Activated CD4-positive, CD25-positive, alpha-beta regulatory T cell (primary cell): ENCODE measurements around the gene ESPNL.

Experiments used
- DNase-seq, 4 experiments: peaks; one replicate each; lab custom pipeline; 2025; lab: John Stamatoyannopoulos, UW

The ESPNL gene

DNA sequence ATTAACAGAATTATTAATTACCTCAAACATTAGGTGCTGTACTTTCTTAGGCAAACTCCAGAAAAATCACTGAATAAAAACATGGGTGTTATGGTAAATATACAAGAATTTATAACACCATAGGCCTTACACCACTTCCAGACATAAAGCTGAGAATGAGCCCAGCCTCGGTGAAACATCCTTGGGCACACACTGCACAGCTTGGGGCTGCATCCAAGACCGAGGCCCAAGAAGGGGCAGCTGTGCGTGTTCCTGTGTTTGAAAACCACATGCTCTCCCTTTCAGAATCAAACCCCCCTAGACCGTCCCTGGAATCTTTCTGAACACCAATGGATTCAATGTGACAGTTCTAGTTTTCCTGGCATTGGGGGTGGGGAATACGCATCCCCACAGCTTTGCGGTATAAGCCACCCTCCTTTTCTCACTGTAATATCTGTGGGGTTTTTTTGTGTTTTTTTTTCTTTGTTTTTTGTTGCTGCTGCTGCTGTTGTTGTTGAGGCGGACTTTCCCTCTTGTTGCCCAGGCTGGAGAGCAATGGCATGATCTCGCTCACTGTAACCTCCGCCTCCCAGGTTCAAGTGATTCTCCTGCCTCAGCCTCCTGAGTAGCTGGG, 71.5 kb downstream of the ESPNL start:
- DNase-seq, result no peak

DNA sequence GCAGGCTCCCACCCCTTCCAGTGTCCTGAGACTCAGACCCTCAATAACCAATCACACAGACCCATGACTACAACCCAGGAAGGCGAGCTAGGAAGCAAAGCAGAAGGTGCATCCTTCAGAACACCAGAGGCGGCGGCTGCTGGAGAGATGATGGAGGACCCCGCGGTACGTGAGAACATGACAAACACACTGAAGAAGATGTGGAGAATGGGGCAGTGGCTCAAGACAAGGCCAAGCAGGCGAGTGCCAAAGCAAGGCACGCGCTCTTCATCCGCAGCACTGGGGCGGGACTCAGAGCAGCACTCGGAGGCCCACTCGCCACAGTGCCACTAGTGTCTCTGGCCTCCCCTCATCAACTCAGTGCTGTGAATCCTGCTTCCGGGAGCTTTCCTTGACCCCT, 72.3 kb downstream of the ESPNL start:
- DNase-seq, result no peak

DNA sequence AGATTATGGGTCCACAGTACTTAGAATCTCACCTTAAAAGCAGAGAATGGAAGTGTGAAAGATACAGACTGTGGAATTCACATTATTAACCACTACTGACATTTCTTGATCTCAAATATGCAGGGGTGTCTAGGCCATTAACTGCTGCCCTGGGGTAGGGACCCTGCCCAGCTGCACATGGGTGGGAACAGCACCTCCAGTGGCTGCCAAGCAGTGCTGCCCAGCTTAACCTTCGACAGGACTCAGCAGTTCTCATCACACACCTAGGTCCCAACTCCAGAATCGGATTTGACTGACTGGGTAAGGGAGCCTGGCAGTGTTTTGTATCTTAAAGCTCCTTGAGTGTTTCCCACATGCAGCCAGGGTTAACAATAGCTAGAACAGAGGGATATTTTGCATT, 73.6 kb downstream of the ESPNL start:
- DNase-seq, result no peak

DNA sequence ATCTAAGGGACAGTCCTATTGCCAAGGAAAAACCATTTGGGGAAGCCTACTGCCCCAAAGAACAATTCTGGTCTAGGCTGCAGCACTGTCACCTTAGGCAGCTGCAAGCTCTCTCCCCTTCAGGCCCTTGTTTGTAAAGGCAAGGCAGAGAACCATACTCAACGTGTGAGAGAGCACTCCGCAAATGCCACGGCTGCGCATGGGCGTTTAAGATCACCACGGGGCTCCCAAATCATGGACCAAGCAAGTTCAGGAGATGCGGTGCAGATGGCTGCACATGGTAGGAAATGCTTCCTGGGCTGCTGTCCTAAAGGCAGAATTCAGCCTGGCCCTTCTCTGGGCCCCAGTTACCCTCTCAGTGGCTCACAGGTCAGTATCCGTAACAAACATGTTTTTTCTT, 74.2 kb downstream of the ESPNL start:
- no peak for DNase-seq

DNA sequence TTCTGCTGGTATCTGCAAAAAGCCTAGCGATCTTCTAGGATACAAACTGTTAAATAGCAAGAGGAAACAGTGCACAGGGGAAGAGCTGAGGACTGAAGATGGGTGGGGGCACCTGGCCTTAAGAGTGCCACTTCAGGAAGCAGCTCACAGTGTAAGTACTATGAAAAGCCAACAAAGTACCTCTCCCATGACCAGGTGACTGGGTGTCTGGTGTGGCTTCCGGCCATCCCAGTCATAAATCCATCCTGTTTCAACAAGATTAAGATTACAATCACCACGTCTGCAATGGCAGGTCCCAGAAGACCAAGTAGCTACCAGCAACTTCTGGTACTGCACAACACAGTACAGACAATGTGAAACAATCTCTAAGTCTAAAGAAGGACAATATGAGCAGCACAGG, 74.6 kb downstream of the ESPNL start:
- DNase-seq, result no peak

DNA sequence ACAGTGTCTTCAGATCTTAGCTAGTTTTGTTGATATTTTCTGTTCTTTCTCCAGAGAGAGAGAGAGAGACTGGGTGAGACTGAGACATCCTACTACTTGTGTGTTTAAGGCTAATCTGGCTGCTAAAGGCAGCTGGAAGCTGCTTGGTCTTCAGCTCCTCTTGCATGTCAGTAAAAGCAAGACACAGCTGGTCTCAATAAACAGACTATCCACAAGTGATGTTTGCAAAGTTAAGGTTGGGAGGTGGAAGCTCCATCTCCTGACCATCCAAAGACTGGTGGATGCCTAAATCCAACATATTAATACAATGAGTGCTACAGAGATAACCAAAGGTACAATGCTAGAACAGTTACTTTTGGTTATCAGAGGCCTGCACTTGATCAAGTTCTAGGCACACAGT, 76.5 kb downstream of the ESPNL start:
- DNase-seq, result no peak

DNA sequence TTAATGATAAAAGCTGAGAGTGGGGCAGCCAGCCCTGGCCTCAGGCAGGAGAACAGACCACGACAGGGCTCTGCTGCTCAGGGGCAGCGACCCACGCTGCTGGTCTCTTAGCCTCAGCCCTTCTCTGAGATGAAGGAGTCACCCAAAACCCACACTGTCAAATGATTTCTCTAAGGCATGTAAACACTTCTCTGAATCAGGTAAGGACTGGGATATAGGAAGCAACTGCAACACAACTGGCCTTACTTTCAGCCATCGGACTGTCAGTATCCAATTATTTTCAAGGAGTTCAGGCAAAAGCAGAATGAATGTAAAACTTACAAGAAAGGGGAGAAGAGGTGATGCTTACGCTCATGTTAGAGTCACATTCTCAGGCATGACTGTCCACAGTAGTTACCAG, 80.4 kb downstream of the ESPNL start:
- DNase-seq, result no peak

DNA sequence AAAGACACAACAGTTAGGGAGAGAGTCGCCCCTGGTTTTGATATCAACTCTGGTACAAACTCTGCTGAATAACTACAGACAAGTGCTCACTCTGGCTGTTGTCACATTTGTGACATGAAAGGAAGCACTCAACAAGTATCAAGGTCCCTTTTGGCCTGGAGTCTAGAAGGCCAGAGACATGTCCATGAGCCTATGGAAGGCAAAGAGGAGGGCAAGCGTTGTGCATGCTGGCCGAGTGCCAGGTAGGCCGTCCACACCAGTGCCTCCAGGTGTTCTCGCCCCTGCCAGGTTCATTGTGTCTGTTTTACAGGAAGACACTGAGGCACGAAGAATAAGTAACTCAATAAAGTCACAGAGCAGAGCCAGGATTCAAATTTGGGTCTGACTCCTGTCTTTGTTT, 82.2 kb downstream of the ESPNL start:
- no peak for DNase-seq
